Testis (tissue), 3 donors: Measurements from ENCODE around the gene MKNK1. TPM values are rescaled to one million over a fixed set of nuclear protein-coding genes. Genes with fewer than 3 reads are reported as not detected.

ENCODE experiments used
- DNase-seq: peaks from one replicate; pipeline ENCODE4 v3.0.0-alpha.2; 2019
- H3K27ac ChIP-seq, 2 donors: fragments of 200-600 bp; sonication (generic); one replicate each; pipeline ENCODE4 v1.5.1; 2019
- H3K27me3 ChIP-seq: fragments of 200-600 bp; sonication (generic); one replicate; pipeline ENCODE4 v1.5.1; 2019
- H3K36me3 ChIP-seq: fragments of 200-600 bp; sonication (generic); one replicate; pipeline ENCODE4 v1.5.1; 2017; ENCODE audit warnings: low read depth; ENCODE audit errors: missing control alignments
- H3K4me1 ChIP-seq: fragments of 200-600 bp; sonication (generic); one replicate; pipeline ENCODE4 v1.5.1; 2019
- H3K4me3 ChIP-seq, 2 donors: fragments of 200-600 bp; sonication (generic); one replicate each; pipeline ENCODE4 v1.5.1; 2017 to 2019
- H3K9me3 ChIP-seq: fragments of 200-600 bp; sonication (generic); one replicate; pipeline ENCODE4 v1.5.1; 2017
- POLR2A ChIP-seq: fragments of 450-650 bp; IDR thresholded peaks from one replicate; pipeline ENCODE4 v1.6.1; 2017; ENCODE audit warnings: antibody characterized with exemption, mild to moderate bottlenecking, moderate library complexity
- WGBS, 2 donors: methylation state at CpG; one replicate each; pipeline ENCODE4 v1.1.5; 2018; 5-methylcytosine and 5-hydroxymethylcytosine counted together
- intact Hi-C: fragments of 100-400 bp; cut with DNase I; formaldehyde crosslinking; loops from one replicate; pipeline ENCODE4 v1.15.1; 2023; ENCODE audit warnings: low total_unique reads
- polyA plus RNA-seq: library from polyadenylated mRNA; stranded (reverse); fragments of 350-450 nt; fragmentation: Illumina TruSeq; extraction: RNeasy Lipid Tissue Mini Kit (QIAGEN cat#74804); gene quantifications from one replicate; pipeline ENCODE4 v1.2.3, GENCODE V29; 2014; ENCODE audit warnings: low read depth, low replicate concordance; ENCODE audit not compliant: insufficient read depth
- total RNA-seq, 2 donors: library from RNA; depleted of rRNA; stranded (reverse); fragments of >200 nt; gene quantifications; one replicate each; pipeline ENCODE4 v1.2.3, GENCODE V29; 2016
- TF ChIP-seq, protein P1 (sequence below), 3 experiments: fragments of 450-650 bp in 2 of 3; fragments of 200-600 bp in 1 of 3; sonication (generic) in 1 of 3; IDR thresholded peaks; one replicate each; pipeline ENCODE4 v1.5.1; 2016 to 2019; ENCODE audit warnings: antibody characterized with exemption in 3 of 3, mild to moderate bottlenecking in 2 of 3, moderate library complexity in 1 of 3

Gene MKNK1
- total and polyA plus RNA-seq, 3 donors from 2014 or later = 30.7 to 55.7 (median 54.6) TPM

DNA sequence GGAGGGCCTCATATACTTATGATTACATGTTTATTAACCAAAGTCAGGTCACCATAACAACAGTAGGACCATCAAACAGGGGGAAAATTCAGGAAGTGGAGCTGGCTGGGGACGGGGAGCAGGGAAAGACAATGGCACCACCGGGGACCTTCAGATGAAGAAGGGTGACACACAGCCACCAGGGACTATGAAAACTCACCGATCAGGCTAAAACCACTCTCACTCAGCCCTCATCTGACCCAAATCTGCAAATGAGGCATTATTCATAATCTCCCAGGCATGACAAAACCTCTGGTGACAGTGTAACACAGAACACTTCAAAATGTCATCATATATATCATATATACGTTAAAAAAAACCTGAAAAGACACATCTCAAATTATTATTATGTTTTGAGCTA, 11.2 kb downstream of the MKNK1 start:
- Histone ChIP-seq H3K4me1 (peaks cover 3% of the 10 kb centered on the region), H3K36me3 (no peaks in the 10 kb centered on the region), H3K9me3 (no peaks in the 10 kb centered on the region), H3K4me3 (no peak overlapping the region), H3K27ac (no peak overlapping the region), H3K27me3 (no peaks in the 10 kb centered on the region)
- WGBS, 2 donors = 89 to 97% methylated on average over 4 of the region's 4 CpGs
- intact Hi-C loops = no loop called here
- no peak for TF ChIP-seq POLR2A
- TF ChIP-seq, protein P1, sequence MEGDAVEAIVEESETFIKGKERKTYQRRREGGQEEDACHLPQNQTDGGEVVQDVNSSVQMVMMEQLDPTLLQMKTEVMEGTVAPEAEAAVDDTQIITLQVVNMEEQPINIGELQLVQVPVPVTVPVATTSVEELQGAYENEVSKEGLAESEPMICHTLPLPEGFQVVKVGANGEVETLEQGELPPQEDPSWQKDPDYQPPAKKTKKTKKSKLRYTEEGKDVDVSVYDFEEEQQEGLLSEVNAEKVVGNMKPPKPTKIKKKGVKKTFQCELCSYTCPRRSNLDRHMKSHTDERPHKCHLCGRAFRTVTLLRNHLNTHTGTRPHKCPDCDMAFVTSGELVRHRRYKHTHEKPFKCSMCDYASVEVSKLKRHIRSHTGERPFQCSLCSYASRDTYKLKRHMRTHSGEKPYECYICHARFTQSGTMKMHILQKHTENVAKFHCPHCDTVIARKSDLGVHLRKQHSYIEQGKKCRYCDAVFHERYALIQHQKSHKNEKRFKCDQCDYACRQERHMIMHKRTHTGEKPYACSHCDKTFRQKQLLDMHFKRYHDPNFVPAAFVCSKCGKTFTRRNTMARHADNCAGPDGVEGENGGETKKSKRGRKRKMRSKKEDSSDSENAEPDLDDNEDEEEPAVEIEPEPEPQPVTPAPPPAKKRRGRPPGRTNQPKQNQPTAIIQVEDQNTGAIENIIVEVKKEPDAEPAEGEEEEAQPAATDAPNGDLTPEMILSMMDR (IDR thresholded peaks at IDR 0.05) = no peak
- no peak for DNase-seq

DNA sequence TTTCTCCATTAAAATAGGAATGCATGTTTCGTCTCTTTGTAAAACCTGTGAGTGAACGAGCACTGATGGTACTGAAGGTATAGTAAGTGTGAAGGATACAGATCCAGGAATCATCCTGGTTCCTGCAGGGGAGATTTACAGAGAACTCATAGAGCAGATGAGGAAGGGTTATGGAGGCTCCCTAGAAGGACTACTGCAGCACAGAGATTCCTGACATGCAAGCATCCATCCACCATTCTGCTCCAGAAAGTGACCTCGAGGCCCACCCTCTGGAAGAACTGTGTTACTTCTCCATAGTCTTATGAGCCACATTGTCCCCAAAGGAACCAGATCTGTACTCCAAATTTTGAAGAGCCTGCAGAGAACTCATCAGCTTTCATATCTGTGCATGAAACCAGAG, 14.5 kb downstream of the MKNK1 start:
- H3K36me3 ChIP-seq = no peaks in the 10 kb centered on the region
- WGBS, 2 donors = 84 to 94% methylated on average over 3 of the region's 3 CpGs
- DNase-seq = no peak

DNA sequence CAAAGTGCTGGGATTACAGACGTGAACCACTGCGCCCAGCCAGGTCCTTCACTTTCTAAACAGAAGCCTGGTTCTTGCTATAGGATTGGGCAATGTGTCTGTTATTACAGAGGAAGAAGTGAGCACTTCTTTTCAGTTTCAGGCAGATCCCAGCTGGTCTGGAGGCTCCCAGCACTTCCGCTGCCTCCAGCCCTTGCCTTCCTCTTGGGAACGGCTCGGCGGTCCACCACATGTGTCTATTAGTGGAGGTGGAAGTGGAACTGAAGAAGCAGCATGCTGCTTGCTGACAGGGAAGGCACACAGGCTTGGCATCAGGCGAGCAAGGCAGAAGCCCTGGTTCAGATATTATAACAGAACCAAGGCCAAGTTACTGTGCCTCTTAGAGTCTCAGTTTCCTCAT, 17.0 kb downstream of the MKNK1 start:
- H3K4me1 ChIP-seq = peaks cover 11% of the 10 kb centered on the region
- 73 to 88% methylated on average over 2 to 7 of the region's 7 CpGs for WGBS, 2 donors
- TF ChIP-seq, protein P1 (IDR thresholded peaks at IDR 0.05) = no peak
- TF ChIP-seq POLR2A = no peak
- no peaks in the 10 kb centered on the region for H3K27me3 ChIP-seq
- H3K36me3 ChIP-seq = no peaks in the 10 kb centered on the region
- no peak overlapping the region for H3K4me3 ChIP-seq
- H3K9me3 ChIP-seq = no peaks in the 10 kb centered on the region
- DNase-seq = no peak
- H3K27ac ChIP-seq = no peak overlapping the region
- intact Hi-C loops = no loop called here

More for the DNA sequence above, 14.5 kb downstream of the MKNK1 start:
- H3K4me1 ChIP-seq = peaks cover 11% of the 10 kb centered on the region
- H3K9me3 ChIP-seq = no peaks in the 10 kb centered on the region
- TF ChIP-seq, protein P1 (IDR thresholded peaks at IDR 0.05) = no peak
- no peak for TF ChIP-seq POLR2A
- no peak overlapping the region for H3K27ac ChIP-seq
- H3K27me3 ChIP-seq = no peaks in the 10 kb centered on the region
- intact Hi-C loops = no loop called here
- H3K4me3 ChIP-seq = no peak overlapping the region

DNA sequence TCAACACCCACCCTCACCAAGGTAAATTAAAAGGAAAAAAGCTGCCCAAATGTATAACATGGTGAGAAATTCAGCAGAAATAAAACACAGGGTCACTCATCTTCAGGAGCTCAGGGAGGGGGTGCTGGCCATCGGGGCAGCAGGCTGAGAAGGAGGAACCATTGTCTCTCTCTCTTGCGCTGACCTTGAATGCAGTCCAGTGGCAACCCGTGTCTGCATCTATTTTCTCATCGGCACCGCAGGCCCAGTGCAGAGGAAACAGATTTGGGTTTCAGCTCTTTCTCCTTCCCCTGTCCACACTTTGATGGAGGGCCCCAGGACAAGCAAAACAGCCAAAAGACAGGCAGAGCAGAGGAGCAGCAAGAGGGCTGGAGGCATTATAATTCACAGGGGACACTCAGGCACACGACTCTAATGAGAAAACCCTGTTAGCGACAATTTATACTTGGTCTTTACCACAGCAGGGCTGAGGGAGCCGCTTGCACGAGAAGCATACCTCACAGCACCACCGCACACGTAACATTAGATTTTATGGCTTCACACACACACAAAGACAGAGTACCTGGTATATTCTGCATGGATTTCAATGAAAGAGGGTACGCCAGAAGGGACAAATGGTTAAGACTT, 18.6 kb downstream of the MKNK1 start:
- TF ChIP-seq, protein P1 (IDR thresholded peaks at IDR 0.05) = no peak
- no peak for TF ChIP-seq POLR2A
- peak overlapping the region in 1 of 2 donors; percentile 24 for H3K27ac ChIP-seq
- WGBS, 2 donors = 49 to 50% methylated on average over 12 of the region's 12 CpGs

DNA sequence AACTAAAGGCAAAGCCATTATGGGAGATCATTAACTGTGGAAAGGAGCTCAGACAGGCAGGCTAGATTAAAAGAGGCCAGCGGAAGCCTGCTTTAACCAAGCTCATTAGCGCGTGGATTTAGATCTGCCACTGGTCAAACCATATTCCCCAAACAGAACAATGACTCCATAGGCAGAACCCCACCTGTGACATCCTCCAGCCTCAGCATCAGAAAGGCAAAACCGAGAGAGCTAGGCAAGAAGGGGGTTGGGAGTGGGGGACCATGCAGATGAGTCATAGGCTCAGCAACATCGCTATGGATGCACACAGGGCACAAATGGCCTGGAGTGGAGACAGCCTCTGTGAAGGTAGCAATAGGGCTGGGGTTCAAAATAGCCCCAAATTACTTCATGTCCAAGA, 20.6 kb downstream of the MKNK1 start:
- H3K27ac ChIP-seq = no peak overlapping the region
- DNase-seq = no peak
- no peaks in the 10 kb centered on the region for H3K27me3 ChIP-seq
- intact Hi-C loops = no loop called here
- 85 to 90% methylated on average over 5 of the region's 5 CpGs for WGBS, 2 donors
- TF ChIP-seq POLR2A = no peak
- TF ChIP-seq, protein P1 (IDR thresholded peaks at IDR 0.05) = no peak
- no peaks in the 10 kb centered on the region for H3K36me3 ChIP-seq
- H3K4me1 ChIP-seq = peaks cover 11% of the 10 kb centered on the region
- H3K9me3 ChIP-seq = no peaks in the 10 kb centered on the region
- H3K4me3 ChIP-seq = no peak overlapping the region

More for the DNA sequence above, 18.6 kb downstream of the MKNK1 start:
- Histone ChIP-seq H3K9me3 (no peaks in the 10 kb centered on the region), H3K36me3 (no peaks in the 10 kb centered on the region), H3K4me3 (no peak overlapping the region), H3K4me1 (peaks cover 11% of the 10 kb centered on the region), H3K27me3 (no peaks in the 10 kb centered on the region)
- peak; percentile 67 for DNase-seq
- intact Hi-C loops = no loop called here
